Measurements from ENCODE around the gene PUM1.

DNA sequence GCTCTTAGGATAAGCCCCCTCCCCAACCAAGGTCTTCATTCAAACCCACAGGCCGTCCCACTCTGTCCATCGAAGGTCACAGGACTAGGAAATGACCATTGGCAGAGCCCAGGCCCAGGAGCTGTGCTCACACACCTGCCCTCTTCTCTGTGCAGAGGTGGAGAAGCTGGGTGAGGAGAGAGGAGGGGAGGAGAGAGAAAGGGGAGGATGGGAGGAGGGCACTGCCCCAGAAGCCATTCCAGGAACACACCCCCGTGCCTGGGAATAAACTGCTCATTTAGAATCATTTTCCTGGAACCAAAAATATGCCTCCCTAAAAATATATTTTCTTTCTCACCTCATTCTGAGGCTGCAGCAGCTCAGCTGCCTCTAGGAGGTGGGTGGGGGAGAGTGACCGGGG, 150.6 kb downstream of the PUM1 start:
- TF ChIP-seq, protein P1, sequence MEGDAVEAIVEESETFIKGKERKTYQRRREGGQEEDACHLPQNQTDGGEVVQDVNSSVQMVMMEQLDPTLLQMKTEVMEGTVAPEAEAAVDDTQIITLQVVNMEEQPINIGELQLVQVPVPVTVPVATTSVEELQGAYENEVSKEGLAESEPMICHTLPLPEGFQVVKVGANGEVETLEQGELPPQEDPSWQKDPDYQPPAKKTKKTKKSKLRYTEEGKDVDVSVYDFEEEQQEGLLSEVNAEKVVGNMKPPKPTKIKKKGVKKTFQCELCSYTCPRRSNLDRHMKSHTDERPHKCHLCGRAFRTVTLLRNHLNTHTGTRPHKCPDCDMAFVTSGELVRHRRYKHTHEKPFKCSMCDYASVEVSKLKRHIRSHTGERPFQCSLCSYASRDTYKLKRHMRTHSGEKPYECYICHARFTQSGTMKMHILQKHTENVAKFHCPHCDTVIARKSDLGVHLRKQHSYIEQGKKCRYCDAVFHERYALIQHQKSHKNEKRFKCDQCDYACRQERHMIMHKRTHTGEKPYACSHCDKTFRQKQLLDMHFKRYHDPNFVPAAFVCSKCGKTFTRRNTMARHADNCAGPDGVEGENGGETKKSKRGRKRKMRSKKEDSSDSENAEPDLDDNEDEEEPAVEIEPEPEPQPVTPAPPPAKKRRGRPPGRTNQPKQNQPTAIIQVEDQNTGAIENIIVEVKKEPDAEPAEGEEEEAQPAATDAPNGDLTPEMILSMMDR (IDR thresholded peaks at IDR 0.05), result no peak
- no peak for TF ChIP-seq POLR2A (IDR thresholded peaks at IDR 0.05)
- no peak for TF ChIP-seq EP300 (IDR thresholded peaks at IDR 0.05)
